Gastrocnemius medialis (tissue), 4 donors: Measurements from ENCODE around the gene CRISPLD2.

Experiments
- CTCF ChIP-seq, 5 experiments: fragments of 450-650 bp in 3 of 5; fragments of 200-600 bp in 2 of 5; sonication (generic) in 2 of 5; IDR thresholded peaks in 4 of 5; conservative IDR thresholded peaks in 1 of 5; 1 replicate in 4 of 5; 2 replicates in 1 of 5; pipeline ENCODE4 v1.5.1; 2016 to 2019; ENCODE audit warnings: antibody characterized with exemption in 5 of 5, mild to moderate bottlenecking in 3 of 5, moderate library complexity in 3 of 5
- POLR2A ChIP-seq, 2 donors: fragments of 450-650 bp; IDR thresholded peaks; one replicate each; pipeline ENCODE4 v1.6.1; 2017; ENCODE audit warnings: antibody characterized with exemption in 2 of 2, mild to moderate bottlenecking in 2 of 2, moderate library complexity in 2 of 2

- TF ChIP-seq CTCF (IDR thresholded peaks at IDR 0.05 in 4 of 5, conservative IDR thresholded peaks at IDR 0.05 in 1 of 5) (no peak), POLR2A (IDR thresholded peaks at IDR 0.05) (no peak)
Measured at GRCh38 chr16:84940670-84941551, 121.1 kb downstream of the CRISPLD2 start.
